CD8-positive, alpha-beta memory T cell (primary cell): ENCODE measurements around the gene TMEM80. TPM values are rescaled to one million over a fixed set of nuclear protein-coding genes. Genes with fewer than 3 reads are reported as not detected.
A peak's percentile ranks its signal among the peaks of the same experiment; 100 is the strongest.

Source experiments
- CTCF ChIA-PET: fragments of 350-600 bp; sonication (Branson Sonifier 250); formaldehyde crosslinking; loops from one replicate; lab custom pipeline; 2021; ENCODE audit warnings: antibody characterized with exemption; lab: Charles Lee
- POLR2A ChIA-PET: fragments of 350-600 bp; sonication (Branson Sonifier 250); formaldehyde crosslinking; loops from one replicate; lab custom pipeline; 2021; ENCODE audit warnings: antibody characterized with exemption; lab: Charles Lee
- DNase-seq, 5 donors: peaks; one replicate each; pipeline versions ENCODE4 v3.0.0 to v3.0.0-alpha.2; 2020 to 2022; ENCODE audit warnings: mixed read lengths in 1 of 5
- H3K27ac ChIP-seq: one replicate; pipeline ENCODE4 v1.7.0; 2013; ENCODE audit warnings: low read depth, mild to moderate bottlenecking, low read length, moderate library complexity
- H3K27me3 ChIP-seq: 2 replicates; pipeline ENCODE4 v1.7.0; 2013; ENCODE audit warnings: low read length, mild to moderate bottlenecking; ENCODE audit not compliant: insufficient read depth, poor library complexity, severe bottlenecking
- H3K36me3 ChIP-seq: 2 replicates; pipeline ENCODE4 v1.7.0; 2013; ENCODE audit warnings: mild to moderate bottlenecking, low read length, moderate library complexity; ENCODE audit not compliant: insufficient read depth
- H3K4me1 ChIP-seq: 2 replicates; pipeline ENCODE4 v1.7.0; 2013; ENCODE audit warnings: mild to moderate bottlenecking, low read length, moderate library complexity; ENCODE audit not compliant: insufficient read depth
- H3K4me3 ChIP-seq: 2 replicates; pipeline ENCODE4 v1.7.0; 2013; ENCODE audit warnings: mild to moderate bottlenecking, low read length
- H3K9me3 ChIP-seq: 2 replicates; pipeline ENCODE4 v1.7.0; 2013; ENCODE audit warnings: mild to moderate bottlenecking, low read length
- H3K27ac Mint-ChIP-seq, 8 donors: one replicate each; pipeline ENCODE4 v1.8.0; 2020 to 2021; ENCODE audit warnings: mixed read lengths in 8 of 8, mild to moderate bottlenecking in 6 of 8, inconsistent platforms in 3 of 8, moderate library complexity in 3 of 8
- H3K27me3 Mint-ChIP-seq, 2 donors: one replicate each; pipeline ENCODE4 v1.8.0; 2020 to 2021; ENCODE audit warnings: mixed read lengths in 2 of 2, mild to moderate bottlenecking in 1 of 2, moderate library complexity in 1 of 2
- H3K36me3 Mint-ChIP-seq, 3 donors: one replicate each; pipeline ENCODE4 v1.8.0; 2020 to 2021; ENCODE audit warnings: mixed read lengths in 3 of 3, inconsistent platforms in 1 of 3, mild to moderate bottlenecking in 1 of 3
- H3K4me1 Mint-ChIP-seq, 3 donors: one replicate each; pipeline ENCODE4 v1.8.0; 2020 to 2021; ENCODE audit warnings: mixed read lengths in 3 of 3, inconsistent platforms in 1 of 3, mild to moderate bottlenecking in 1 of 3
- H3K4me3 Mint-ChIP-seq, 7 donors: one replicate each; pipeline ENCODE4 v1.8.0; 2020 to 2021; ENCODE audit warnings: mixed read lengths in 7 of 7, mild to moderate bottlenecking in 6 of 7, moderate library complexity in 4 of 7, inconsistent platforms in 2 of 7
- H3K9me3 Mint-ChIP-seq, 5 donors: one replicate each; pipeline ENCODE4 v1.8.0; 2020 to 2022; ENCODE audit warnings: mixed read lengths in 5 of 5, mild to moderate bottlenecking in 3 of 5, moderate library complexity in 2 of 5, inconsistent platforms in 1 of 5
- polyA plus RNA-seq: library from polyadenylated mRNA; unstranded; fragments of 300-500 nt; fragmentation: Illumina TruSeq; gene quantifications from one replicate; pipeline ENCODE4 v1.2.3, GENCODE V29; 2021
- total RNA-seq, 2 experiments: library from RNA; stranded (reverse); gene quantifications; one replicate each; pipeline ENCODE4 v1.2.3, GENCODE V29; 2021

The TMEM80 gene
- total and polyA plus RNA-seq, 3 experiments from 2014 or later, result 10.3 to 27.8 (median 13.4) TPM

DNA sequence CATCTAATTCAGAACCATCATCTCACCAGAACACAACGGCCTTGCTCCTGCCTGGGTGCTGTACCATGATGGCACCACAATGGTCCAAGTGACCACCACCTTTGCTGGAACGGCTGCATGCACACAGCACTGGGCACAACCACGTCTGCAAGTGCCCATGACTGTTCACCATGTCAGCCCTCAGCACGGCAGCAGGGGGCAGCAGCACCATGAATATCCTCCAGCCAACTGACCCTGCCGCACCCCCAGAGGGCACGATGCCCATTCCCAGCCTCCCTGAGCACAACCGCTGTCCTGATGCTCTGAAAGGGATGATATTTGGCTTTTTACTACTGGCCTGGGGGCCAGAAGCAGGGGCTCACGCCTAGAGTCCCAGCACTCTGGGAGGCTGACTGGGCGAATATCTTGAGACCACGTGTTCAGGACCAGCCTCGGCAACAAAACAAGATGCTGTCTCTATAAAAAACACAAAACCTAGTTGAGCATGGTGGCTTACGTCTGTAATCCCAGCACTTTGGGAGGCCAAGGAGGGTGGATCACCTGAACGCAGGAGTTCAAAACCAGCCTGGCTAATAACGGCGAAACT is 32.8 kb upstream of the TMEM80 start:
- Mint-ChIP-seq H3K27me3 (no peaks in the 10 kb centered on the region), H3K9me3 (no peaks in the 10 kb centered on the region), H3K27ac (no peak overlapping the region), H3K36me3 (peaks cover 0 to 54% (median 5%) of the 10 kb centered on the region in 3 donors), H3K4me1 (peaks cover 0 to 2% (median 0%) of the 10 kb centered on the region in 3 donors), H3K4me3 (no peak overlapping the region)
- CTCF ChIA-PET, result interaction anchor here (0.7 to 1.2 kb wide), 5 partner anchors 59 to 108 kb away, joined by 3 to 5 read pairs (median 3); no protein-coding TSS in a partner anchor
- H3K27ac ChIP-seq, result no peak overlapping the region
- DNase-seq, result peak in 3 of 5 donors; percentile 9 to 45 (median 12)
- POLR2A ChIA-PET, result no interaction called here
- H3K4me3 ChIP-seq, result no peak overlapping the region
- H3K4me1 ChIP-seq, result no peaks in the 10 kb centered on the region
- H3K36me3 ChIP-seq, result peaks cover 6% of the 10 kb centered on the region
- H3K27me3 ChIP-seq, result no peaks in the 10 kb centered on the region
- no peaks in the 10 kb centered on the region for H3K9me3 ChIP-seq

DNA sequence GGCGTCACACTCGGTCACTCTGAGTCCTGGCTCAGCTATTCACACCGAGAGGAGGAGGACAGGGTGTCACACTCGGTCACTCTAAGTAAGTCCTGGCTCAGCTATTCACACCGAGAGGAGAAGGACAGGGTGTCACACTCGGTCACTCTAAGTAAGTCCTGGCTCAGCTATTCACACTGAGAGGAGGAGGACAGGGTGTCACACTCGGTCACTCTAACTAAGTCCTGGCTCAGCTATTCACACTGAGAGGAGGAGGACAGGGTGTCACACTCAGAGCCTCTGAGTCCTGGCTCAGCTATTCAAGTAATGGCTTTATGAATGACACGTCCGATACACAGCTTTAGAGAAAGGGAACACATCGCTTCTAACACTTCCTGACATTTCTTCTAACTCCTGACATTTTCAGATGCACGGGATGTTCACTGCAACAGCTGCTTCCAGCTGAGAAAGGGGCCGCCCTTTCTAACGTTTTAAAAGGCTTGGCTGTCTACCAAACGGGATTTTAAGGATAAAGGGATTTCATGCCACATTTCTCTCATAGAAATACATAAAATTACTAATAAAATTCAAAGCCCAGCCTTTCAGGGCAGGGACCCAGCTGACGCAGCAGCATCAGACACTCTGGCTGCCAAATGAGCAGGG is 30.4 kb upstream of the TMEM80 start:
- ChIA-PET POLR2A (no interaction called here), CTCF (no interaction called here)
- Histone ChIP-seq H3K4me3 (no peak overlapping the region), H3K27me3 (no peaks in the 10 kb centered on the region), H3K27ac (peak overlapping the region; percentile 59), H3K4me1 (no peaks in the 10 kb centered on the region), H3K9me3 (no peaks in the 10 kb centered on the region), H3K36me3 (peaks cover 5% of the 10 kb centered on the region)
- Mint-ChIP-seq H3K4me1 (peaks cover 0 to 2% (median 0%) of the 10 kb centered on the region in 3 donors), H3K36me3 (peaks cover 0 to 45% (median 7%) of the 10 kb centered on the region in 3 donors), H3K27me3 (no peaks in the 10 kb centered on the region), H3K4me3 (no peak overlapping the region), H3K9me3 (no peaks in the 10 kb centered on the region), H3K27ac (peak overlapping the region in 2 of 8 donors; percentile 12 to 22)
- DNase-seq, result no peak

- Mint-ChIP-seq H3K4me3 (no peak overlapping the region), H3K9me3 (no peaks in the 10 kb centered on the region), H3K27ac (peak overlapping the region in 3 of 8 donors; percentile 12 to 25 (median 22)), H3K27me3 (no peaks in the 10 kb centered on the region), H3K36me3 (peaks cover 0 to 45% (median 7%) of the 10 kb centered on the region in 3 donors), H3K4me1 (peaks cover 0 to 2% (median 0%) of the 10 kb centered on the region in 3 donors)
- no peak for DNase-seq
- H3K27ac ChIP-seq, result peak overlapping the region; percentile 59
- H3K4me1 ChIP-seq, result no peaks in the 10 kb centered on the region
- CTCF ChIA-PET, result no interaction called here
- no peaks in the 10 kb centered on the region for H3K27me3 ChIP-seq
- POLR2A ChIA-PET, result no interaction called here
- H3K36me3 ChIP-seq, result peaks cover 5% of the 10 kb centered on the region
- H3K4me3 ChIP-seq, result no peak overlapping the region
- no peaks in the 10 kb centered on the region for H3K9me3 ChIP-seq
These were observed 29.8 kb upstream of the TMEM80 start for GRCh38 chr11:665704-666281.

GRCh38 chr11:673866-674265 is 21.8 kb upstream of the TMEM80 start:
- no peak for DNase-seq
- no peaks in the 10 kb centered on the region for H3K4me1 Mint-ChIP-seq
- H3K27me3 Mint-ChIP-seq, result no peaks in the 10 kb centered on the region
- no peak overlapping the region for H3K4me3 ChIP-seq
- peaks cover 0 to 50% (median 12%) of the 10 kb centered on the region in 3 donors for H3K36me3 Mint-ChIP-seq
- no peaks in the 10 kb centered on the region for H3K27me3 ChIP-seq
- no peak overlapping the region for H3K4me3 Mint-ChIP-seq
- H3K4me1 ChIP-seq, result no peaks in the 10 kb centered on the region
- H3K9me3 ChIP-seq, result no peaks in the 10 kb centered on the region
- no peaks in the 10 kb centered on the region for H3K9me3 Mint-ChIP-seq
- CTCF ChIA-PET, result interaction anchor here (1.3 kb wide), 1 partner anchor 50 kb away, joined by 3 read pairs; no protein-coding TSS in a partner anchor
- no peak overlapping the region for H3K27ac ChIP-seq
- peak overlapping the region in 2 of 8 donors; percentile 3 to 56 for H3K27ac Mint-ChIP-seq
- peaks cover 20% of the 10 kb centered on the region for H3K36me3 ChIP-seq
- POLR2A ChIA-PET, result no interaction called here

GRCh38 chr11:674406-674805 is 21.2 kb upstream of the TMEM80 start:
- no peak for DNase-seq
- POLR2A ChIA-PET, result no interaction called here
- H3K9me3 ChIP-seq, result no peaks in the 10 kb centered on the region
- Mint-ChIP-seq H3K27me3 (no peaks in the 10 kb centered on the region), H3K4me3 (no peak overlapping the region), H3K9me3 (no peaks in the 10 kb centered on the region), H3K4me1 (no peaks in the 10 kb centered on the region), H3K36me3 (peaks cover 0 to 55% (median 12%) of the 10 kb centered on the region in 3 donors), H3K27ac (no peak overlapping the region)
- no peaks in the 10 kb centered on the region for H3K27me3 ChIP-seq
- H3K4me3 ChIP-seq, result no peak overlapping the region
- peaks cover 20% of the 10 kb centered on the region for H3K36me3 ChIP-seq
- CTCF ChIA-PET, result interaction anchor here (1.3 kb wide), 1 partner anchor 49 kb away, joined by 3 read pairs; no protein-coding TSS in a partner anchor
- H3K4me1 ChIP-seq, result no peaks in the 10 kb centered on the region
- H3K27ac ChIP-seq, result no peak overlapping the region

DNA sequence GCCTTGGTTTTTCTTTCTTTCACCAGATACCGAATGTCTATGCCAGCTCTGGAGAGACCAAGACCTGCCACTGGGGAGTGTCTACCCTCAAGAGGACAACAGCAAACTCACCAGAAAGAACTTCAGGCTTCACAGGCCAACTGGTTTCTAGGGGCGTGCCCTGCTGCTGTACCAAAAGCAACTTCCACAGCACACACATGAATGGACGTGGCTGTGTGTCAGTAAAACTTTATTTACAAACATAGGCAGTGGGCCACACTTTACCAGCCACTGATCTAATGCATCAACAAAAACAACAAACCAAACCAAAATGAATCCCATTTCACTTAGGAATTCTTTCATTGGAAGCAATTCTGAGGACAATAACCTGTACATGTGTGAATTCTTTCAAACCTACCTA is 17.3 kb upstream of the TMEM80 start:
- DNase-seq, result no peak
- Histone ChIP-seq H3K36me3 (peaks cover 27% of the 10 kb centered on the region), H3K9me3 (no peaks in the 10 kb centered on the region), H3K4me1 (no peaks in the 10 kb centered on the region), H3K27me3 (no peaks in the 10 kb centered on the region), H3K27ac (no peak overlapping the region), H3K4me3 (no peak overlapping the region)
- Mint-ChIP-seq H3K9me3 (no peaks in the 10 kb centered on the region), H3K27me3 (no peaks in the 10 kb centered on the region), H3K27ac (no peak overlapping the region), H3K4me3 (no peak overlapping the region), H3K36me3 (peaks cover 3 to 78% (median 13%) of the 10 kb centered on the region in 3 donors), H3K4me1 (peaks cover 0 to 13% (median 0%) of the 10 kb centered on the region in 3 donors)
- POLR2A ChIA-PET, result no interaction called here
- CTCF ChIA-PET, result no interaction called here

DNA sequence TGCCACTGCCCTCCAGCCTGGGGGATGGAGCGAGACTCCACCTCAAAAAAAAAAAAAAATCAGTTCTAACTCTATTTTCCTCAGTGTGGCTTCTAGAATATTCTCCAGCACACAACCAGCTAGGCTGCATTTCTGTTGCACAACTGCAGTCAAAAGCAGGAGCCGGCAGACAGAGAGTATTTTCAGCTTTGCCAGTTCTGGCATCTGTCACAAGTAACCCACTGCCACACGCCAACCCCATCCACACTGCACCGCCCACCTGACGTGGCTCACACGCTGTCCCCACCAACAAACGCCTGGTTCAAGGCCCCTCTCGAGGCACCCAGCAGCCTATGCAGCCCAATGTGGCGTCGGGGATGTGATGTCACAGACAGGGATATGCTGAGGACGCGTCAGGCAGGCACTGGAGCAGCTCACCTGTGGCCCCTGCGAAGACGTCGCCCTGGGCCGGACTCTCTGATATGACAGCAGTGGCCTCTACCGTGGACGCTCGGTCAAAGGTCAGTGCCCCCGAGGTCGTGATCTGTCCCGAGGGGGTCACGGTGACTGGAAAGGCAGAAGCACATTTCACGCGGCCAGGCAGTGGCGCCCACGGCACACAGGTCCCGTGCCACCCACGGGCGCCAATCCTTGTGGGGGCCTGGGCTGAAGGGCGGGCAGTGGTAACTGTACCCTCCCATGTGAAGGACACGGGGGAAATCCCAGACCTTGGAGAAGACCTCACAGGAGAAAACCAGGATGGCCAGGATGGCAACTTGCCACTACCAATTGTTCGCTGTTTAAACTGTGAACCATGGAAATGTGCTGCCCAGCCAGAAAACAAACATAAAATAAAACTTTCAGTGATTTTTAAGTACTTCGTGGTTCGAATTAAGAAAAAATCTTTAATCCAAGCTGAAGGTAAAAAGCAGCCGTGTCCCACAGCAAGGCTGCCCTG is 16.1 kb upstream of the TMEM80 start:
- Histone ChIP-seq H3K4me1 (no peaks in the 10 kb centered on the region), H3K4me3 (no peak overlapping the region), H3K36me3 (peaks cover 28% of the 10 kb centered on the region), H3K27me3 (no peaks in the 10 kb centered on the region), H3K27ac (no peak overlapping the region), H3K9me3 (no peaks in the 10 kb centered on the region)
- H3K27ac Mint-ChIP-seq, result no peak overlapping the region
- no peaks in the 10 kb centered on the region for H3K9me3 Mint-ChIP-seq
- no peak for DNase-seq
- CTCF ChIA-PET, result no interaction called here
- no peak overlapping the region for H3K4me3 Mint-ChIP-seq
- H3K4me1 Mint-ChIP-seq, result peaks cover 0 to 13% (median 0%) of the 10 kb centered on the region in 3 donors
- POLR2A ChIA-PET, result no interaction called here
- peaks cover 13 to 78% (median 19%) of the 10 kb centered on the region in 3 donors for H3K36me3 Mint-ChIP-seq
- no peaks in the 10 kb centered on the region for H3K27me3 Mint-ChIP-seq
